Measurements from ENCODE around the gene VWA3B. TPM values are rescaled to one million over a fixed set of nuclear protein-coding genes. Genes with fewer than 3 reads are reported as not detected.
"Not testable (repeated sequence)": the region's sequence is repeated elsewhere in the genome, so short reads cannot be mapped to it uniquely, and the experiment has no call there.

Gene VWA3B
- total and polyA plus RNA-seq, 2 donors (not counting 3 experiments of a cell fraction or from before 2014, with no cell fraction given) = not detected

DNA sequence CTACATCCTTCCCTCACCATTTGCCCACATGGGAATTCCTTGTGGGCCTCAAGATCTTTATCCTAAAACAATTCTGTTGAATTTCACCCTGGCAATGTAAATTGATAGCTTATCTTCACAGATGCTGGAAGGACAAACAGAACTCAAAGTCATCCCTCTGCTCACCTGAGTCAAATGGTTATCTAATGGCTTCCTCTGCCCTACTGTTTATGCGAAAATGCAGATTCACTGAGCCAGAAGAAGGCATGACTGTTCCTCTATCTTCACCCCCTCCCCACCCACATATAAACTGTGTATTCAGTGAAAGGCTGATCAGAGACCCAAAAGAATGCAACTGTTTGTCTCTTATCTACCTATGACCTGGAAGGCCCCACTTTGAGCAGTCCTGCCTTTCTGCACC is 43.9 kb upstream of the VWA3B start:
- intact Hi-C loops (cut with micrococcal nuclease) (no loop called here), dilution Hi-C loops (cut with MboI; ENCODE audit: extremely low pct_ligation_motif_present, low sequenced_read_pairs) (no loop called here)
- Histone ChIP-seq H3K9me3 (replicated peaks; ENCODE audit: control insufficient read depth, insufficient read depth, low read length) (no peaks in the 10 kb centered on the region), H3K4me3 (replicated peaks in 1 of 3; ENCODE audit: insufficient read depth in 1 of 3, low read depth in 1 of 3, low read length in 3 of 3) (no peak overlapping the region), H3K79me2 (ENCODE audit: control insufficient read depth, insufficient read depth, low read length) (no peaks in the 10 kb centered on the region), H3K4me1 (ENCODE audit: control insufficient read depth, extremely low read depth, insufficient read depth, low read length) (no peaks in the 10 kb centered on the region), H4K20me1 (replicated peaks; ENCODE audit: control insufficient read depth, extremely low read depth, insufficient read depth, low read length) (no peaks in the 10 kb centered on the region), H3K27ac (ENCODE audit: insufficient read depth, low read depth, low read length) (no peak overlapping the region), H2AFZ (ENCODE audit: low read depth, low read length) (no peak overlapping the region), H3K9ac (replicated peaks; ENCODE audit: extremely low read depth, insufficient read depth, low read length) (no peak overlapping the region), H3K9me1 (replicated peaks; ENCODE audit: control insufficient read depth, extremely low read depth, insufficient read depth, low read length) (no peaks in the 10 kb centered on the region), H3K4me2 (ENCODE audit: insufficient read depth, low read length) (no peak overlapping the region), H3K36me3 (ENCODE audit: control insufficient read depth in 2 of 2, extremely low read depth in 1 of 2, insufficient read depth in 2 of 2, low read length in 2 of 2) (no peaks in the 10 kb centered on the region), H3K27me3 (ENCODE audit: control insufficient read depth in 2 of 2, insufficient read depth in 2 of 2, low read length in 2 of 2) (peaks cover 2 to 3% of the 10 kb centered on the region in 2 experiments)
- no TSS peak for BruUV-seq (replicated peaks)
- no peak for FAIRE-seq
- CTCF ChIA-PET = interaction anchor here (1.0 kb wide), 1 partner anchor 18 kb away, joined by 3 read pairs; no protein-coding TSS in a partner anchor
- POLR2A ChIA-PET = no interaction called here
- TF ChIP-seq POLR2A (IDR thresholded peaks at IDR 0.05; ENCODE audit: low read depth, low read length) = no peak
- no peak for DNase-seq (ENCODE audit: low read depth, low spot score)

DNA sequence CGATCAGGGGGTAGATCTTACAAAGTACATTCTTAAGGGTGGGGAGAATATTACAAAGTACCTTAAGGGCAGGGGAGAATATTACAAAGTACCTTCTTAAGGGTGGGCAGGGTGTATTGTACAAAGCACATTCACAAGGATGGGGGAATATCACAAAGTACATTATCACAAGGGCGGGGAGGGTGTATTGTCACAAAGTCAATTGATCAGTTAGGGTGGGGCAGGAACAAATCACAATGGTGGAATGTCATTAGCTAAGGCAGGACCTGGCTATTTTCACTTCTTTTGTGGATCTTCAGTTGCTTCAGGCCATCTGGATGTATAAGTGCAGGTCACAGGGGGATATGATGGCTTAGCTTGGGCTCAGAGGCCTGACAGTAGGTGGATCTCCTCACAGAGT is 42.2 kb upstream of the VWA3B start:
- H3K9me1 ChIP-seq (replicated peaks; ENCODE audit: control insufficient read depth, extremely low read depth, insufficient read depth, low read length); H3K36me3 ChIP-seq (ENCODE audit: control insufficient read depth in 2 of 2, extremely low read depth in 1 of 2, insufficient read depth in 2 of 2, low read length in 2 of 2); dilution Hi-C loops (cut with MboI; ENCODE audit: extremely low pct_ligation_motif_present, low sequenced_read_pairs); H3K9ac ChIP-seq (replicated peaks; ENCODE audit: extremely low read depth, insufficient read depth, low read length); intact Hi-C loops (cut with micrococcal nuclease); POLR2A ChIA-PET; H3K9me3 ChIP-seq (replicated peaks; ENCODE audit: control insufficient read depth, insufficient read depth, low read length); H3K27ac ChIP-seq (ENCODE audit: insufficient read depth, low read depth, low read length); H3K4me1 ChIP-seq (ENCODE audit: control insufficient read depth, extremely low read depth, insufficient read depth, low read length); H3K79me2 ChIP-seq (ENCODE audit: control insufficient read depth, insufficient read depth, low read length); H2AFZ ChIP-seq (ENCODE audit: low read depth, low read length); H3K4me3 ChIP-seq (replicated peaks in 1 of 3; ENCODE audit: insufficient read depth in 1 of 3, low read depth in 1 of 3, low read length in 3 of 3); H3K27me3 ChIP-seq (ENCODE audit: control insufficient read depth in 2 of 2, insufficient read depth in 2 of 2, low read length in 2 of 2); BruUV-seq (replicated peaks); FAIRE-seq; H3K4me2 ChIP-seq (ENCODE audit: insufficient read depth, low read length); CTCF ChIA-PET; DNase-seq (ENCODE audit: low read depth, low spot score); H4K20me1 ChIP-seq (replicated peaks; ENCODE audit: control insufficient read depth, extremely low read depth, insufficient read depth, low read length): not testable (repeated sequence)

DNA sequence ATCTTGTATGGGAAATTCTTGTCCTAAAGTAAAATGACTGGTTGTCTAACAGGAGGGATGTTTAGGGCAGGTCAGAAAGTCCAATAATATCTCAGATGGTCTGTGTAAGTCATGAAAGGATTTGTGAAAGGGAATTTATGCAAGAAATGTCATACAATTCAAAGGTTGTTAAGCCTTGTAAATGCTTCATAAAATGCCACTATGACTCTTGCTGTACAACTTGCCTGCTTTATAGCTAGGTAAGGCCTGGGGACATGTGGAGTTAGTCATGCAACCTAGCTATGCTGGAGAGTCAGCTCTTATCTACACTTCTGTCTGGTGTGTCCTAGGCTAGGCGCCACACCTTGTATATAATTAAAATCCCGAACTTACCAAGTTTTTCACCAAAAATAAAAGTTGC is 36.9 kb upstream of the VWA3B start:
- FAIRE-seq = no peak
- Histone ChIP-seq H3K4me3 (replicated peaks in 1 of 3; ENCODE audit: insufficient read depth in 1 of 3, low read depth in 1 of 3, low read length in 3 of 3) (no peak overlapping the region), H2AFZ (ENCODE audit: low read depth, low read length) (no peak overlapping the region), H3K4me1 (ENCODE audit: control insufficient read depth, extremely low read depth, insufficient read depth, low read length) (no peaks in the 10 kb centered on the region), H3K27me3 (ENCODE audit: control insufficient read depth in 2 of 2, insufficient read depth in 2 of 2, low read length in 2 of 2) (no peaks in the 10 kb centered on the region), H3K27ac (ENCODE audit: insufficient read depth, low read depth, low read length) (no peak overlapping the region), H4K20me1 (replicated peaks; ENCODE audit: control insufficient read depth, extremely low read depth, insufficient read depth, low read length) (no peaks in the 10 kb centered on the region), H3K36me3 (ENCODE audit: control insufficient read depth in 2 of 2, extremely low read depth in 1 of 2, insufficient read depth in 2 of 2, low read length in 2 of 2) (no peaks in the 10 kb centered on the region), H3K9me3 (replicated peaks; ENCODE audit: control insufficient read depth, insufficient read depth, low read length) (no peaks in the 10 kb centered on the region), H3K79me2 (ENCODE audit: control insufficient read depth, insufficient read depth, low read length) (no peaks in the 10 kb centered on the region), H3K9ac (replicated peaks; ENCODE audit: extremely low read depth, insufficient read depth, low read length) (no peak overlapping the region), H3K4me2 (ENCODE audit: insufficient read depth, low read length) (no peak overlapping the region), H3K9me1 (replicated peaks; ENCODE audit: control insufficient read depth, extremely low read depth, insufficient read depth, low read length) (no peaks in the 10 kb centered on the region)
- BruUV-seq (replicated peaks) = no TSS peak
- DNase-seq (ENCODE audit: low read depth, low spot score) = no peak
- intact Hi-C loops (cut with micrococcal nuclease) = no loop called here
- POLR2A ChIA-PET = no interaction called here
- CTCF ChIA-PET = no interaction called here
- TF ChIP-seq EZH2 (IDR thresholded peaks at IDR 0.05; ENCODE audit: borderline replicate concordance, low read depth, low read length, severe bottlenecking) (no peak), MYC (IDR thresholded peaks at IDR 0.05; ENCODE audit: low read depth, low read length) (no peak), POLR2A (IDR thresholded peaks at IDR 0.05; ENCODE audit: low read depth, low read length) (no peak), JUN (IDR thresholded peaks at IDR 0.05; ENCODE audit: borderline replicate concordance, insufficient read depth, insufficient read length, low read depth) (no peak)
- TF ChIP-seq, protein P1, sequence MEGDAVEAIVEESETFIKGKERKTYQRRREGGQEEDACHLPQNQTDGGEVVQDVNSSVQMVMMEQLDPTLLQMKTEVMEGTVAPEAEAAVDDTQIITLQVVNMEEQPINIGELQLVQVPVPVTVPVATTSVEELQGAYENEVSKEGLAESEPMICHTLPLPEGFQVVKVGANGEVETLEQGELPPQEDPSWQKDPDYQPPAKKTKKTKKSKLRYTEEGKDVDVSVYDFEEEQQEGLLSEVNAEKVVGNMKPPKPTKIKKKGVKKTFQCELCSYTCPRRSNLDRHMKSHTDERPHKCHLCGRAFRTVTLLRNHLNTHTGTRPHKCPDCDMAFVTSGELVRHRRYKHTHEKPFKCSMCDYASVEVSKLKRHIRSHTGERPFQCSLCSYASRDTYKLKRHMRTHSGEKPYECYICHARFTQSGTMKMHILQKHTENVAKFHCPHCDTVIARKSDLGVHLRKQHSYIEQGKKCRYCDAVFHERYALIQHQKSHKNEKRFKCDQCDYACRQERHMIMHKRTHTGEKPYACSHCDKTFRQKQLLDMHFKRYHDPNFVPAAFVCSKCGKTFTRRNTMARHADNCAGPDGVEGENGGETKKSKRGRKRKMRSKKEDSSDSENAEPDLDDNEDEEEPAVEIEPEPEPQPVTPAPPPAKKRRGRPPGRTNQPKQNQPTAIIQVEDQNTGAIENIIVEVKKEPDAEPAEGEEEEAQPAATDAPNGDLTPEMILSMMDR (IDR thresholded peaks at IDR 0.05; ENCODE audit: extremely low read depth in 1 of 2, insufficient read depth in 1 of 2, low read depth in 1 of 2, low read length in 2 of 2) = no peak
- dilution Hi-C loops (cut with MboI; ENCODE audit: extremely low pct_ligation_motif_present, low sequenced_read_pairs) = no loop called here

Measured in endothelial cell of umbilical vein (primary cell).